Vagina (tissue), 2 donors: ENCODE results near the gene SIPA1L3.

ENCODE experiments used
- CTCF ChIP-seq, 3 experiments: fragments of 450-650 bp in 2 of 3; fragments of 200-600 bp in 1 of 3; sonication (generic) in 1 of 3; IDR thresholded peaks; one replicate each; pipeline ENCODE4 v1.5.1; 2017 to 2019; ENCODE audit warnings: antibody characterized with exemption in 3 of 3, mild to moderate bottlenecking in 2 of 3, moderate library complexity in 2 of 3
- POLR2AphosphoS5 ChIP-seq, 2 donors: sonication (generic); formaldehyde crosslinking; IDR thresholded peaks; one replicate each; pipeline ENCODE4 v1.9.0; 2017; ENCODE audit warnings: antibody characterized with exemption in 2 of 2, mild to moderate bottlenecking in 2 of 2, low read depth in 1 of 2; ENCODE audit not compliant: insufficient read depth in 1 of 2

GRCh38 chr19:38120471-38121025 lies 213.5 kb downstream of the SIPA1L3 start:
- TF ChIP-seq CTCF (IDR thresholded peaks at IDR 0.05) (no peak), POLR2AphosphoS5 (IDR thresholded peaks at IDR 0.05; ENCODE audit: insufficient read depth in 1 of 2, low read depth in 1 of 2) (no peak)
